Measurements from ENCODE around the gene TPRN. TPM values are rescaled to one million over a fixed set of nuclear protein-coding genes. Genes with fewer than 3 reads are reported as not detected.

Gene TPRN
- total and polyA plus RNA-seq, 7 donors = 3.0 to 80.5 (median 4.6) TPM

GRCh38 chr9:137149942-137150616 lies 50.5 kb downstream of the TPRN start:
- no peak for TF ChIP-seq CTCF (IDR thresholded peaks at IDR 0.05)
- intact Hi-C loops (cut with DNase I) = no loop called here
- Histone ChIP-seq H3K27ac (no peak overlapping the region), H3K4me1 (peaks cover 0 to 5% (median 0%) of the 10 kb centered on the region in 4 donors), H3K4me3 (no peak overlapping the region), H3K9me3 (no peaks in the 10 kb centered on the region), H3K27me3 (peaks cover 3 to 64% (median 37%) of the 10 kb centered on the region in 3 donors), H3K36me3 (no peaks in the 10 kb centered on the region)
- no peak for DNase-seq
- WGBS, 2 donors = 49 to 58% methylated on average over 20 of the region's 20 CpGs

GRCh38 chr9:137149363-137149762 lies 51.2 kb downstream of the TPRN start:
- no peak for DNase-seq
- H3K4me1 ChIP-seq = peaks cover 0 to 5% (median 0%) of the 10 kb centered on the region in 4 donors
- no peak for TF ChIP-seq POLR2A (IDR thresholded peaks at IDR 0.05)
- no peak for TF ChIP-seq POLR2AphosphoS5 (IDR thresholded peaks at IDR 0.05)
- TF ChIP-seq EP300 (IDR thresholded peaks at IDR 0.05) = no peak
- no peak for TF ChIP-seq CTCF (IDR thresholded peaks at IDR 0.05)
- peaks cover 3 to 60% (median 37%) of the 10 kb centered on the region in 3 donors for H3K27me3 ChIP-seq
- WGBS, 2 donors = 67 to 81% methylated on average over 5 of the region's 5 CpGs
- H3K27ac ChIP-seq = no peak overlapping the region
- no peak overlapping the region for H3K4me3 ChIP-seq
- H3K9me3 ChIP-seq = no peaks in the 10 kb centered on the region
- intact Hi-C loops (cut with DNase I) = no loop called here
- no peaks in the 10 kb centered on the region for H3K36me3 ChIP-seq

GRCh38 chr9:137148661-137149060 lies 51.9 kb downstream of the TPRN start:
- TF ChIP-seq EP300 (IDR thresholded peaks at IDR 0.05) (no peak), POLR2A (IDR thresholded peaks at IDR 0.05) (no peak)
- H3K9me3 ChIP-seq = no peaks in the 10 kb centered on the region
- H3K27me3 ChIP-seq = peaks cover 3 to 59% (median 38%) of the 10 kb centered on the region in 3 donors
- no peak for DNase-seq
- WGBS, 2 donors = 86 to 87% methylated on average over 19 of the region's 19 CpGs
- H3K4me3 ChIP-seq = no peak overlapping the region
- peaks cover 0 to 5% (median 0%) of the 10 kb centered on the region in 4 donors for H3K4me1 ChIP-seq
- no peaks in the 10 kb centered on the region for H3K36me3 ChIP-seq
- no peak overlapping the region for H3K27ac ChIP-seq
- intact Hi-C loops (cut with DNase I) = no loop called here

- peaks cover 0 to 5% (median 0%) of the 10 kb centered on the region in 4 donors for H3K4me1 ChIP-seq
- H3K36me3 ChIP-seq = no peaks in the 10 kb centered on the region
- no peaks in the 10 kb centered on the region for H3K9me3 ChIP-seq
- H3K27ac ChIP-seq = no peak overlapping the region
- peaks cover 3 to 64% (median 42%) of the 10 kb centered on the region in 3 donors for H3K27me3 ChIP-seq
- DNase-seq = no peak
- intact Hi-C loops (cut with DNase I) = no loop called here
- no peak for TF ChIP-seq POLR2A (IDR thresholded peaks at IDR 0.05)
- no peak for TF ChIP-seq POLR2AphosphoS5 (IDR thresholded peaks at IDR 0.05)
- TF ChIP-seq EP300 (IDR thresholded peaks at IDR 0.05) = no peak
- no peak for TF ChIP-seq CTCF (IDR thresholded peaks at IDR 0.05)
- WGBS, 2 donors = 74 to 76% methylated on average over 27 of the region's 27 CpGs
- H3K4me3 ChIP-seq = no peak overlapping the region
Observed at GRCh38 chr9:137148242-137148641, 52.3 kb downstream of the TPRN start.

GRCh38 chr9:137147793-137148160 lies 52.8 kb downstream of the TPRN start:
- no peak for DNase-seq
- Histone ChIP-seq H3K36me3 (no peaks in the 10 kb centered on the region), H3K4me1 (peaks cover 0 to 5% (median 0%) of the 10 kb centered on the region in 4 donors), H3K9me3 (no peaks in the 10 kb centered on the region), H3K4me3 (no peak overlapping the region), H3K27ac (no peak overlapping the region), H3K27me3 (peaks cover 3 to 68% (median 47%) of the 10 kb centered on the region in 3 donors)
- TF ChIP-seq POLR2AphosphoS5 (IDR thresholded peaks at IDR 0.05) = no peak
- no peak for TF ChIP-seq EP300 (IDR thresholded peaks at IDR 0.05)
- no peak for TF ChIP-seq POLR2A (IDR thresholded peaks at IDR 0.05)
- TF ChIP-seq CTCF (IDR thresholded peaks at IDR 0.05) = no peak
- intact Hi-C loops (cut with DNase I) = no loop called here
- WGBS, 2 donors = 22 to 32% methylated on average over 24 of the region's 24 CpGs

All from sigmoid colon (tissue), 7 donors.